GM23248 (cell line): Measurements from ENCODE around the gene MPRIP.

Source experiments
- EZH2 ChIP-seq: fragments of 200-600 bp; sonication (generic); IDR thresholded peaks from 2 replicates; pipeline ENCODE4 v1.6.1; 2018; ENCODE audit warnings: antibody characterized with exemption, mild to moderate bottlenecking; ENCODE audit not compliant: insufficient read depth, poor library complexity, severe bottlenecking
- EZH2phosphoT487 ChIP-seq: fragments of 200-600 bp; sonication (generic); IDR thresholded peaks from 2 replicates; pipeline ENCODE4 v1.6.1; 2018; ENCODE audit warnings: antibody characterized with exemption, moderate library complexity, mild to moderate bottlenecking, low read depth; ENCODE audit not compliant: insufficient read depth

GRCh38 chr17:17150448-17150800, 108.2 kb downstream of the MPRIP start:
- TF ChIP-seq EZH2, result no peak
- TF ChIP-seq EZH2phosphoT487, result no peak
